HG02852 (cell line): ENCODE data around the gene SIDT2.

Experiments
- ATAC-seq: cut with Tn5 transposase; IDR thresholded peaks from one replicate; pipeline ENCODE4 v1.9.1; 2021; ENCODE audit warnings: mild to moderate bottlenecking, moderate library complexity; ENCODE audit not compliant: unreplicated experiment

Gene SIDT2

DNA sequence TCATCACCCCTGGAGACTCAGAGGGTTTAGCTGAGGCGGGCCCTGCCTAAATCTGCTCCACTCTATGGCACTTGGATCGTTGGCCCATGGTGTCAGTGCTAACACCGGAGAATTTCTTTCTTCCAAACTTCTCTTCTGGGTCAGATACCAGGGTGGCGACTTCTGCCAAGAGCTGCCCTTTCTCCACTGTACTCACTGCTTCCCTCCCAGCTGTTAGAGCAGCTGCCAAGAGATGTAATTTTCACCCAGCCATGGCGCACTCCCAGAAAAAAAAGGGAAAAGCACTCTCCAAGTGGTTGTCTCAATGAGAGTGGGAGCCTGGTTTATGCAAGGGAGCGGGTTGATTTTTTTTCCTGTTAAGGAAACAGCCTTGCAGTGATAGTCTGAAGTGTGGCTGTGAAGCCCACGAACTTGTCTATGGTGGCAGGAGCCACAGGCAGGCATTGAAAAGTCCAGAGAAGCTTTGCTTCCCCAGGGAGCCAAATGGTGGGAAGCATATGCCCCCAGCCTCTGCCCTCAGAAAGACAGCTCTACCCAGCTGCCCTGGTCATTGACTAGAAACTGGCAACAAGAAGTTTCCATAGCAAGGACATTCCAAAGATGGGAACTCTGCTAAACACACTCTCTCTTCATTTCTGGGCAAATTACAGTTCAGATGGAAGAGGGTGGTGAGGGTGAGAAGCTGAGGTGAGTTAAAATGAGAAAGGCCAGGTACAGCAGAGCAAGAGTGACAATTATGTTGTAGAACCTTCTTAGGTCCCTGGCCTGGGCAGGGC lies 42.6 kb downstream of the SIDT2 start:
- ATAC-seq: no peak

DNA sequence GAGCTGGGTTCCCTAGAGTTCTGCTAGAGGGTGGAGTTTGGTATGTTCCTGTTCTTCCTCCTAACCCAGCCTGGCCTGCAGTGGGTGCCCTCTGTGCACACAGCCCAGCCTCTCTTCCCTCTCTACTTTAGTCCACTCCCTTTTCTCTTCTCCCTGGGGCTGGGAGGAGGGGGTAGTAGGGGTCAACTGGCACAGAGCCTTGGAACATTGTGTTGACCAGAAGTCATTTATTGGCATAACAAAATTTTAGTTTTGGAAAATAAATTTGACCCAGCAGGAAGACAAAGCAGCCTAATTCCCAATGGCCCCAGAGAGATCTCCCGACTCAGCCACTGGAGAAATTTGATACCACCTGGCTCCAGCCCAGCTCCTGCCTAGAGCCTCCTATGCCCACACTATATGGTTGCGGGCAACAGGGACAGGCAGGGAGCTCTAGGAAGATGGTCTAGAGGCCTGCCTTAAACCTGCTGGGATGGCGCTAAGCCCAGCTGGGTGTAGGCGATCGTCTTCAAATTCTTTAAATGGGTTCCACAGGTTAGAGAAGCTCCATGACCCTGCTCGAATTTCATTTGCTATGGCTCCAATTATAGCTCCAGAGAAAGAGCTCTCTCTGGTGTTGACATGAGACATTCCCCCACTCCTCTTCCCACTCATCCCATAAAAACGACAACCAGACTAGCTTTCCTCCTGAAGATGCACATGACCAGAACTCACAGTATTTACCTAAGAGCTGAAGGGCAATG lies 43.4 kb downstream of the SIDT2 start:
- ATAC-seq: no peak

DNA sequence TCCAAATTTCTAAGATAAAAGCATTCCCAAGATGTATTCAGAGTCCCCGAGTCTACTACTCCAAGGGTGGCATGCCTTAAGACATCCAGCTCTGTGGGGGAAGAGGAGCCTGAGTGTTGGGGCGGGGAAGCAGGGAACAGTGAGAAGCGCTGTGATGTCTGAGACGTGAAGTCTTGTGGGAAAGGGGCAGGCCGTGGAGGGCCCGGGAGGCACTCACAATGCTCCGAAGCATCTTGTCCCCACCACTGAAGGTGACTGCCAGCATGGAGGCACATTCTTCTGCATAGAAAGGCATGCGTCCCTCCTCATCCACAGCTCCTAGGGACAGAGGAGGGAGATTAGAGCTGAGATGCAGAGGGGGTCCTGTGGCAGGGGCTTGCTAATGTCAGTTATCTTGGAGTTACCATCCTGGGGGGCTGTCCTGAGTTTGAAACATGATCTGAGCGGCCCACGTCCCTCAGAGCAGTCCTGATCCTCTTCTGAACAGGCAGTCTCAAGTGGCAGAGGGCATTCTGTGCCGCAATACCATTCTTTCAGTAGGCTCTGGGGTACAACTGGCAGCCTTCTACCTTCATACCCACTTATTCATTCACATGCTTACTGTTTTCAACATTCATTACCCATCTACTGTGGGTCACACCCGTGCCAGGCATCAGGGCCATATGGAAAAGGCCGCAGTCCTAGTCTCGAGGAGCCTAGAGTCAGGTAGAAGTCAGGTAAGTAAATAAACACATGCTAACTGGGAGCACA lies 44.6 kb downstream of the SIDT2 start:
- no peak for ATAC-seq

DNA sequence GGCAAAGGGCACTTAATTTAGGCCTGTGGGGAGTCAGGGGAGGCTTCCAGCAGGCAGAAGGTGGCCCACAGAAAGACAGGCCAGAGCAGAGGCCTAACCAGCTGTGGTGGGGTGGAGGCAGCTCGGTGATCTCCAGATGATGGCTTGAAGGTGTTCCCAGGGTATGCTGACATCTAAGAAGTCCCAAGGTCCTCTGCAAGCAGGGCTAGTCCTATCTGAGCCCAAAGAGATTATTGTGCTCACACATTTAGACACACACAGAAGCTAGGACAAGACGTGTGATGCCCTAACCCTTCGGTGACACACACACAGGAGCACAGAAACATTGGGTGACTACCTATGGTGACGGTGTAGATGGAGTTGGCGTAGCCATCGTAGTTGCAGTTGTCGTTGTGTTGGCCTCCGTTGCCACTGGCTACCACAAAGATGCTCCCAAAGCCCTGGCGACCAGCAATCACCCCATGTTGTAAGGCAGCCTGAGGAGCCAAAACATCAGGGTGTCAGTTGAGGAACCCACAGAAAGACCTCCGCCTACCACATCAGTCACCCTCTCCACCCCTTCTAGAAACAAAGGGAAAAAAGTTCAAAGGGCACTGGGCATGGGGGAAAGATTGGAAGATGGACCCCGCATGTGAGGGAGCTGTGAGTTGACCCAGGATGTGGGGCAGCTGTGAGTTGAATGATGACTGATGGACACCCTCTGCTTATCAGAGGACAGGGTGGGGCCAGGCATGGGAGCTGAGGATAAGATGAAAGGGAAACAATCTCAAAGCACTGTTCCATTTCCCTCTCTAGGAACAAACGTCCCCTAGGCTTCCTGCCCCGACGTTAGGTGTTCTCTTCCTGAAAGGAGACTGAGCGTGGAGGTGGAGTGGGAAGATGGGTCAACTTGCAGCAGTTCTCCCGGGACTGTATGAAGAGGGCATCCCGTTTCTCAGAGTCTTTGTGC lies 45.5 kb downstream of the SIDT2 start:
- no peak for ATAC-seq

DNA sequence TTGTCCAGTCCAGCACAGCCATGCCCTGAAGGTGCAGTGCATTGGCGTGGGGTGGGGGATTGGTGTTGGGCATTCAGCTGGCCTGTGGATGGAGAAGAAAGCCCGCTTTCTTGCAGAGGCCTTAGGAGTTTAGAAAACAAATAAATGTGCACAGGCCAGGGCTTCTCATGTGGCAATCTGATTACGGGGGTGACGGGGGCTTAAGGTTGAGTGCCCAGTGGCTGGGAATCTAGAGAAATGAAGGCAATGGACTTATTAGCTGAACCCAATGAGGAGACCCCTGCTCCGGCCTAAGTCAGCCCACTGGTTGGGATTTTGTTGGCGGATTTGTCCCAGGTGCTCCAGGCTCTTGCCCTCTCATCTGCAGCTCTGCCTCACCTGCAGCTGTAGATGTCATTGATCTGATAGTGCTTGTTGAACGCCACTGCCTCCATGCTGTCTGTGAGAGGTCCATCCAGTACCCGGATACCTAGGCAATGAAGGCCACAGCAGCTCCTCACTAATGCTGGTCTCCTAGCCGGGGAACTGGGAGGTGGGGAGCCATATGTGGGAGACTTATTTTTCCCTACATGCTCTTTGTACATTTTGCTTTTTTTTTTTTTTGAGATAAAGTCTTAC lies 47.1 kb downstream of the SIDT2 start:
- no peak for ATAC-seq

DNA sequence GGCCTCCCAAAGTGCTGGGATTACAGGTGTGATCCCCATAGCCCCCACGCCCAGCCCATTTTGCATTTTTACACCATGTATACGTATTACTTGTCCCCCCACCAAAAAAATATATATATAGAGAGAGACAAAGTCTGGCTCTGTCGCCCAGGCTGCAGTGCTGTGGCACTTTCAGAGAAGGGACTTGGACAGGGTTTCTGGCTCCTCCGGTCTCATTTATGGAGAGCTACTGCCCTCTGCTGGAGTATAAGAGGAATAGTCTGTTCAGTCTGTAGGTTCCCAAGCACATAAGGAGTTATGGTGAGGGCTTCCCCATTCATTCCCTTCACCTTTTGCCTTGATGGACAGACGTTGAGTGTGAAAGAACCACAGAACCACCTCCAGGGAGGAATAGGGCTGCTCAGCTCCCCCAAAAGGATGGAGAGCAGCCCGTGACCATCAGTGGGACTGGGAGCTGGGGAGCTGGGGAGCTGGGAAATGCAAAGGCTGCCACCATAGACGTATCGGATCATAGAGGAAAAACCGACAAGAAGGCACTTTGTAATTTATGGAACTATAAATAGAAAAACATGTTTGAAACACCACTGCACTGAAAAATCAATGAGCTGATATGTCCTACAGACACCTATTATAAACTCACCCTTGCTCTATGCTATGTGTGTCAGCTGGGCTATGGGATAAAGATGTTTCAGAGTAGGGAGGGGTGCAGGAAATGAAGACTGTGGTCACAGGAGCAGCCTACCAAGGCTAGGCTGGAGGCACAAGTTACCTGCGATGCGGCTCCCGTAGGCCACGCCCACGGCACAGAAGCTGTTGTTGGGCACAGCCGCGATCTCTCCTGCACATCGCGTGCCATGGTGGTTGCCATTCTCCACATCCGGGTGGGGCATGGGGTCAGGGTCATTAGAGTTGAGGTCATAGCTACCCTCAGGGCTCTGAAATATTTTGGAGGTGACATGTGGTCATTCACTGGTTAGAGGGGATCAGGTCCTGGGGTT lies 48.1 kb downstream of the SIDT2 start:
- peak; percentile 70 for ATAC-seq

DNA sequence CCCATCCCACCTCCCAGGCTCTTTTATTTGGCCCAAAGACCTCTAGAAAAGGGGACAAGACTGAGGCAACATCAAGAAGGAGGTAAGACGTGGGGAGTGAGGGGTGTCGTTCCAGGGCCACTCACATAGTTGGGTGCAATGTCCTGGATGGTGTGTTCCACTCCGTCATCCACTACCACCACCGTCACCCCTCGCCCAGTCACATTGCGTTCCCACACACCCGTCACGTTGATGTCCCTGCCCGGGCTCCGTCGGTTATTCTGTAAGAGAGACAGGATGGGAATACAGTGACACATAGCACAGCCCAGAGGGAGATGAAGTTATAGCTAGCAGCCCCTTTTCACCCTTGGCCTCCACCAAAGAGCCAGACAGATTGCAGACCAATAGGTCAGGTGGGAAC lies 49.5 kb downstream of the SIDT2 start:
- ATAC-seq: no peak

DNA sequence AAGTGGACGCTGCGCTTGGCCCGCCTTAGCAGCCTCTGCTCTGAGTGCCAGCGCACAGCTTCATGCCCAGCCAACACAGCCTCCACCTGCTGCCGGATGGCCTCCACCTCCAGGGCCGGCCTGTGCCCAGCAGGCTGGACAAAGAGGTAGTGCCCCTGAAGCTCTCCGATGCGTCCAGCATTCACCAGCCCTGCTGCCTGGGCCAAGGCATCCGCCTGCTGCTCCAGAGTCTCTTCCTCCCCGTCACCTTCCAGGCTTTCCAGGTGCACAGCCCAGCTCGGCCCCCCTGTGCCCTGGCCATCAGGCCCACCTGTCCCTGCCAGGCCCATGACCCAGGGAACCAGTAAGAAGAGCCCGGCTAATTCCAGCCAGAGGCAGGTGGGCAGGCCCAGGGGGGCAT lies 50.9 kb downstream of the SIDT2 start:
- no peak for ATAC-seq

DNA sequence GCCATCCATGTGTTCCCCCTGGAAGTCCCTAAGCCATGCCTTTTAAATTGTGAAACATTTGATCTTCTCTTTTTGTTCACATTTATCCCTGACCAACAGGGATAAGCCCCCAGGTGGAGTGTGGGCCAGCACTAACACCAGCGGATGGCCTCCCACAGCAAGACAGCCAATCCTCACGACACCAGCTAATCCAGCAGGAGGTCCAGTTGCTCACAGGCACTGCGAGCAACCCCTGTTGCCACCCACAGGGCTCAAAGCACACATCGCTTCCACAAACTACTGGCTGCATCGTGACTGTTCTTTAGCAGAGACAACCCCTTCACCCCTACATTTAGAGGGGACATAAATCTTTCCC lies 51.4 kb downstream of the SIDT2 start:
- no peak for ATAC-seq

DNA sequence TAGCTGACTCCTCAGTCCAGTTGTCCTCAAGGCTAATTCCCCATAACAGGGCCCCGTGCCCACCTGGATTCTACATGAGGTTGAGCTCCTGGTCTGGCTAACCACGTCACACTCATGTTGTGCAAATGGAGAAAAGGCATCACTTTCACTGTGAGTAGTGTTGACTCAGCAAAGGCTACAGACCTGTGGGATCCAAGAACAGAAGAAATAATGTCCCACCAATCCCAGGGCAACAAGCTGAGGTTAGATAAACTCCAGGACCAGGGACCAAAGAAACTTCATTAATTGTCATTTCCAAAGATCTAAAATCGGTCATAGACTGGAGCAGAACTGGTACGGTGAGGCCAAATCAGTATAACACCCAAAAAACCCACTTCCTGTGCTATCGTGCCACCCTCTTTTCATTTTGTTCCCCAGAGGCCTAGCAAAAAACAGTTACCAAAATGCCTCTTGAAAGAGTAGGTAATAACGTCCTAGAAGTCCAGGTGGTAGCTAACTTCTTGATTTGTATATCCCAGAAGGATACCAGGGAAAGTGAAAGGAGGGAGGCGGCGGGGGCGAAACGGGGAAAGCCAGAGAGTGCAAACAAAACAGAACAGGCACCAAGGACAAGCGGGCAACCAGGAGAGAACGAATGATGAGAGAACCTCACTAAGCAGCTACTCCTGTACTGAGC lies 51.9 kb downstream of the SIDT2 start:
- no peak for ATAC-seq

DNA sequence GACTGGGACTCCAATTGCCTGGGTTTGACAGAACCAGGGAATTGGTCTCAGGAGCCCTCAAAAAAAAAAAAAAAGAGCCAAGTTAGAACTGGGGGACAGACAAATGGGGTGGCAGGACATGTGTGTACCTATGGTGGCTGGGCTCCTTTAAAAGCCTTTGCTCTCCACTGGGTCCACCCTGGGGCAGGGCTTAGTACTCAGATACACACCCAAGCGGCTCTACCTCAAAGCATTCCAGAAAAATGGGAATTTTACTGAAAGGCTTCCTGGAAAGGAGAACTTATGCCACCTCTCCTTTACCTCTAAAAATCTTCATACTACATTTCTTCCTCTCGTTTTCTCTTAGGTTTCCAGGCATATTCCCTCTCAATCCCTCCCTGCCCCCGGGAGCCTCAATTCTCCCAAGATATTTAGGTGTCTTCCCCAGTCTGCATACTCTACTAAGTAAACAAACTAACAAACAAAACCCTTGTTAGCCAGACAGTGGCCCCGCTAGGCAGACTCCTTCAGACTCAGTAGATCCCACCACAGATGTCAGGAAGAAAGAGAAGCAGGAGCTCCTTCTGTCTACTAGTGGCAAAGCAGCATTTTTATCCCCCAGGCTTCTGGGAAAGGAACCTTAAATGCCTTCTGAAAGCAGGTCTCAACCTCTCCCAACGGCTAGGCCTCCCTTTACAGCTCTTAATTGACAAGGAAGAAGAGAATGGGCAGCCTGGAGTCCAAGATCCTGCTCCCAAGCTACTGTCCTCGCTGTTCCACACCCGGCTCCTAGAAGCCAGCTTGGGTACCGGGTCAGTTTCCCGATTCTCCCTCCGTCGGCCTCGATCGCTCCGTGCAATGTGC lies 52.7 kb downstream of the SIDT2 start:
- no peak for ATAC-seq

DNA sequence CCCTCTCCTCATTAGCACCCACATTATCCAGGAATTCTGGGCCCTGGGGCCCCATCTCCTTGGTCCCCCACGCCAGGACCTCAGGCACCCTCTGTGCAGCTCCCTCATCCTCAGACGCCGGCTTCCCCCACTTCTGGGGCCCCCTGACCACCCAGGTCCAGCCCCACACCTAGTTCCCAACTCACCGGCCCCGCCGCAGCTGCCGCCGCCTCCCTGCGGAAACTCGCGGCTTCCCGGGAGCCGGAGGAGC lies 53.2 kb downstream of the SIDT2 start, which contains the start of gene PCSK7:
TSS of gene PCSK7 (minus strand) at position 232 of the 250 bp plus-strand sequence. CDS start 2,229 bp downstream, outside the sequence.
- no peak for ATAC-seq

DNA sequence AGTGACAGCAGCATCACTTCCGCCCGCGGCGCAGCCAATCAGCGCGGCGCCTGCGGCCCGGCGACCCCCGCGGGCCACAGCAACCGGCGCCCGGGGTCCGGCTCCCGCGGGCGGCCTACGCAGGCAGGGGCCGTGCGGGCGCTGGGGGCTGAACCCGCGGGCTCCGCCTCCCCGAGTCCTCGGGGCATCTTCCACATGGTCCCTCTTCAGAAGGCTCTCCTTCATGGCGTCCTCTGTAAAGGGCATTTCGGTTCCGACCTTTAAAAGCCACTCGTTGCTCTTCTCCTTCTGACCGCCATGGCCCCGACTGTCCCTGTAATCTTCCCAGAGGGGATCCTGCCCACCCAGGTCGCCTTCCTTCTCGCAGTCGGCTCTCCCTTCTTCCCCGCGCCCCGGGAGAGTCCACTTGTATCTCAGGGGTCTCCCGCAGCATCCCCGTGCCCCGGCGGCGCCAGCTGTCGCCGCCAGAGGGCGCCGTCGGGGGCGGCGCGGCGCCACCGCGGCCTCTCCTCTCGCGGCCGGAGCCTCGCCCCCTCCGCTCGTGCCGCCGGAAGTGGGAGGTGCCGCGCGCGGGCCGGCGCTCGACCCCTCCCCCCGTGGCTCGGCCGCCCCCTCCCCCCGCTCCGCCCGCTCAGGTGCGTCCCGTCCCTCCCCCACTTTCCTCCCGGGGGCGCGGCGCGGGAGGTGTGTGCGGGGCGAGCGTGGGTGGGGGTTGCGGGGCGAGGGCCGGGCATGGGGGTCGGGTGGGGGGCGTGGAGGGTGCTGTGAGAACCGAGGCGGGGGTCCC lies 53.7 kb downstream of the SIDT2 start, which contains the start of gene RNF214:
TSS of gene RNF214 (plus strand) at position 580 of the 787 bp plus-strand sequence. CDS start 1,602 bp downstream, outside the sequence.
- peak; percentile 68 for ATAC-seq

DNA sequence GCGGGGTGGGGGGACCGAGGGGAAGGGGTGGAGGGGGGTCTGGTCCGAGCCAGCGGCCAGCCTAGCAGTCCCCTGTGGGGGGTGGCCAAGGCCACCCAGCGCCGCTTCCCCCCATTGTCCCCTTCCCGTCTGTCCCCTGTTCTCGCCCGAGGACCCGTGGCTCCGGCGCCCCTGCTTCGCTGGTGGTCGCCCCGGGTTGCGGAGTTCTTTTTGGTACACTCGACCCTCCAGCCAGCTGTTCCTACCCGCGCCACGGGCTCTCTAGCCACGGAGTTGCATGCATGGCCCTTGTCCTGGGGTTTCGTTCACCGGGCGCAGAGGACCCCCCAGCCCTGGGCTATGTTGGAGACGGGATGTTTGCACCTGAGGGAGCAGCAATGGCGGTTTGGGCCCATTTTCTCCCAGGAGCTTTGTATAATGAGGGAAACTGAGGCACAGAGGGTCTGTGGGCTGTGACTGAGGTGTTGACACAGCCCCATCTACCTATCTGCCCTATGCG lies 54.4 kb downstream of the SIDT2 start:
- no peak for ATAC-seq

DNA sequence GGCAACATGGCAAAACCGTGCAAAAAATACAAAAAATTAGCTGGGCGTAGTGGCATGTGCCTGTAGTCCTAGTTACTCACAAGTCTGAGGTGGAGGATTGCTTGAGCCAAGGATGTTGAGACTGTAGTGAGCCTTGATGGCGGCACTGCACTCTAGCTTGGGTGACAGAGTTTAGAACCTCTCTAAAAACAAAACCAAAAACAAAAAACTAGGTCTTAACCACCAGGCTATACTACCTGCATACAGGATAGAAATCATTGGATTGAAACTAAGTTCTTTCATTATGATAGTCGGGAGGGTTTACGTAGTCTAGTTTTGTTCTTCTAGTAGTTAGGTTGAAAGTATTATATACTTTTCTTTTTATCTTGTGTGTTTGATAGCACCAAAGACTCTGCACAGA lies 59.7 kb downstream of the SIDT2 start:
- no peak for ATAC-seq

DNA sequence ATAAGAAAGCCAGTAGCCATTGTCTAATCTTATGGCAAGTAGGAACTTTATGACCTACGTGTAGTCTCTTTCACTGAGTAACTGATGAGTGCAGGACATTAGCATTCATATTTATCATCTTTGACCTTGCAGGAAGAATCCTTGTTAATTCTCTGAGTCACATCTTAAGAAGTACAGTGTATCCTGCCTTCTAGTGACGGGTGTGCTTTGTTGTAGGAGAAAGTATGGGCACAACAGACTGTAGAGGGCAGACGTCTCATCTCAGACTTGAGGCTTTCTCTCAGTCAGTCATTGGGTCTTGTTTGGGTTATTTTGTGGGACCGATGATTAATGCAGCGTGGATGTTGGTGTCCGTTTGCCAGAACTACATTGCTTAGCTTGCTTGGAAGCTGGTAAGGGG lies 60.8 kb downstream of the SIDT2 start:
- ATAC-seq: no peak
